ENCODE results near the gene RAB11FIP3.
"Not testable (repeated sequence)": the region's sequence is repeated elsewhere in the genome, so short reads cannot be mapped to it uniquely, and the experiment has no call there.

Gene RAB11FIP3

GRCh38 chr16:467249-467871, 41.9 kb downstream of the RAB11FIP3 start:
- not testable (repeated sequence) for DNase-seq (ENCODE audit: low spot score)

- peak; percentile 7 for DNase-seq (ENCODE audit: low spot score)
Observed at GRCh38 chr16:468068-468821, 42.8 kb downstream of the RAB11FIP3 start.

GRCh38 chr16:469459-469858, 44.0 kb downstream of the RAB11FIP3 start:
- not testable (repeated sequence) for DNase-seq (ENCODE audit: low spot score)

GRCh38 chr16:470418-470817, 45.0 kb downstream of the RAB11FIP3 start:
- no peak for DNase-seq (ENCODE audit: low spot score)

GRCh38 chr16:471353-472198, 46.1 kb downstream of the RAB11FIP3 start:
- DNase-seq (ENCODE audit: low spot score): no peak

GRCh38 chr16:472199-472504, 46.7 kb downstream of the RAB11FIP3 start:
- DNase-seq (ENCODE audit: low spot score): no peak

- no peak for DNase-seq (ENCODE audit: low spot score)
Observed at GRCh38 chr16:473046-474043, 47.9 kb downstream of the RAB11FIP3 start.

GRCh38 chr16:474420-475122, 49.1 kb downstream of the RAB11FIP3 start:
- no peak for DNase-seq (ENCODE audit: low spot score)

- DNase-seq (ENCODE audit: low spot score): no peak
Observed at GRCh38 chr16:476039-476438, 50.6 kb downstream of the RAB11FIP3 start.

GRCh38 chr16:477301-478157, 52.1 kb downstream of the RAB11FIP3 start:
- DNase-seq (ENCODE audit: low spot score): peak; percentile 71

- not testable (repeated sequence) for DNase-seq (ENCODE audit: low spot score)
Observed at GRCh38 chr16:478287-478686, 52.8 kb downstream of the RAB11FIP3 start.

- no peak for DNase-seq (ENCODE audit: low spot score)
Observed at GRCh38 chr16:482468-483185, 57.2 kb downstream of the RAB11FIP3 start.

- no peak for DNase-seq (ENCODE audit: low spot score)
Observed at GRCh38 chr16:483341-484075, 58.1 kb downstream of the RAB11FIP3 start.

GRCh38 chr16:489606-490005, 64.2 kb downstream of the RAB11FIP3 start:
- no peak for DNase-seq (ENCODE audit: low spot score)

- DNase-seq (ENCODE audit: low spot score): no peak
Observed at GRCh38 chr16:490768-491167, 65.3 kb downstream of the RAB11FIP3 start.

- DNase-seq (ENCODE audit: low spot score): no peak
Observed at GRCh38 chr16:491220-491919, 65.9 kb downstream of the RAB11FIP3 start.

GRCh38 chr16:492211-492875, 66.9 kb downstream of the RAB11FIP3 start:
- DNase-seq (ENCODE audit: low spot score): no peak

Data from kidney capillary endothelial cell (primary cell).